Pancreas (tissue), 10 donors: ENCODE results near the gene DGKD. TPM values are rescaled to one million over a fixed set of nuclear protein-coding genes. Genes with fewer than 3 reads are reported as not detected.

Experiments
- ATAC-seq, 4 donors: fragments of 200-7000 bp; cut with Tn5 transposase; one replicate each; pipeline versions ENCODE4 v1.8.0 to v1.9.1; 2020; ENCODE audit warnings: mild to moderate bottlenecking in 4 of 4, moderate library complexity in 4 of 4
- DNase-seq, 6 donors: peaks; one replicate each; pipeline ENCODE4 v3.0.0-alpha.2; 2020
- FAIRE-seq: peaks from 2 replicates; lab custom pipeline; 2012; peaks lifted over from hg19 to GRCh38; lab: Jason Lieb, UNC
- H3K27ac ChIP-seq, 4 donors: fragments of 200-600 bp; sonication (generic); 1 replicate in 3 of 4; 2 replicates in 1 of 4; pipeline versions ENCODE4 v1.5.0 to v1.8.0; 2020
- H3K27me3 ChIP-seq, 4 donors: fragments of 200-600 bp; one replicate each; pipeline ENCODE4 v1.8.0; 2021
- H3K36me3 ChIP-seq, 3 donors: fragments of 200-600 bp; sonication (generic) in 1 of 3; one replicate each; pipeline versions ENCODE4 v1.5.0 to v1.8.0; 2020 to 2021
- H3K4me1 ChIP-seq, 3 donors: fragments of 200-600 bp; one replicate each; pipeline ENCODE4 v1.8.0; 2021
- H3K4me3 ChIP-seq, 4 donors: fragments of 200-600 bp; sonication (generic) in 2 of 4; one replicate each; pipeline versions ENCODE4 v1.5.0 to v1.8.0; 2020 to 2021
- H3K9me3 ChIP-seq, 4 donors: fragments of 200-600 bp; one replicate each; pipeline ENCODE4 v1.8.0; 2021
- WGBS, 2 donors: extraction: QIAGEN DNeasy Blood & Tissue Kit; methylation state at CpG; one replicate each; pipeline ENCODE4 v1.1.7; 2013; 5-methylcytosine and 5-hydroxymethylcytosine counted together
- intact Hi-C, 3 donors: fragments of 100-400 bp; cut with DNase I; formaldehyde crosslinking; loops; one replicate each; pipeline versions ENCODE4 v1.11.1 to v1.14.2; 2022
- polyA plus RNA-seq, 2 donors: library from polyadenylated mRNA; stranded (reverse); fragments of 200-250 nt; gene quantifications; one replicate each; pipeline ENCODE4 v1.2.3, GENCODE V29; 2013
- total RNA-seq, 6 donors: library from RNA; stranded (reverse); fragmentation: NEBNext Ultra II Directional in 4 of 6; extraction: Animal tissue kit (Norgen Biotek cat#: 25700) in 4 of 6; gene quantifications; one replicate each; pipeline versions ENCODE4 v1.2.1 to v1.2.4, GENCODE V29; 2021 to 2023
- TF ChIP-seq, protein P1 (sequence below), 4 donors: fragments of 200-600 bp; sonication (generic) in 3 of 4; IDR thresholded peaks; one replicate each; pipeline versions ENCODE4 v1.5.0 to v1.8.0; 2021; ENCODE audit warnings: antibody characterized with exemption in 4 of 4
- donor health status: healthy with polysubstance abuse.
- donor health status: DM: no; HTN: no; CAD: no; lungs with moderate emphysema.
- donor health status: DM: no; HTN: no; CAD: no.
- donor health status: control.
- donor health status: control.
- donor health status: Bipolar disorder and iron deficiency.
- donor health status: DM: yes; HTN: yes; CAD: no.
- donor health status: DM: no; HTN: no; CAD: no.
- donor health status: DM: no; HTN: no; CAD: no.
- donor health status: DM: yes; HTN: yes; CAD: no.

Gene DGKD
- total and polyA plus RNA-seq, 8 donors, result 6.7 to 16.3 (median 8.9) TPM

GRCh38 chr2:233462202-233462785 lies 108.0 kb downstream of the DGKD start:
- intact Hi-C loops, result no loop called here
- peak in 1 of 6 donors; percentile 49 for DNase-seq
- Histone ChIP-seq H3K4me3 (no peak overlapping the region), H3K4me1 (no peaks in the 10 kb centered on the region), H3K27ac (no peak overlapping the region), H3K36me3 (no peaks in the 10 kb centered on the region), H3K9me3 (no peaks in the 10 kb centered on the region), H3K27me3 (no peaks in the 10 kb centered on the region)
- TF ChIP-seq, protein P1, sequence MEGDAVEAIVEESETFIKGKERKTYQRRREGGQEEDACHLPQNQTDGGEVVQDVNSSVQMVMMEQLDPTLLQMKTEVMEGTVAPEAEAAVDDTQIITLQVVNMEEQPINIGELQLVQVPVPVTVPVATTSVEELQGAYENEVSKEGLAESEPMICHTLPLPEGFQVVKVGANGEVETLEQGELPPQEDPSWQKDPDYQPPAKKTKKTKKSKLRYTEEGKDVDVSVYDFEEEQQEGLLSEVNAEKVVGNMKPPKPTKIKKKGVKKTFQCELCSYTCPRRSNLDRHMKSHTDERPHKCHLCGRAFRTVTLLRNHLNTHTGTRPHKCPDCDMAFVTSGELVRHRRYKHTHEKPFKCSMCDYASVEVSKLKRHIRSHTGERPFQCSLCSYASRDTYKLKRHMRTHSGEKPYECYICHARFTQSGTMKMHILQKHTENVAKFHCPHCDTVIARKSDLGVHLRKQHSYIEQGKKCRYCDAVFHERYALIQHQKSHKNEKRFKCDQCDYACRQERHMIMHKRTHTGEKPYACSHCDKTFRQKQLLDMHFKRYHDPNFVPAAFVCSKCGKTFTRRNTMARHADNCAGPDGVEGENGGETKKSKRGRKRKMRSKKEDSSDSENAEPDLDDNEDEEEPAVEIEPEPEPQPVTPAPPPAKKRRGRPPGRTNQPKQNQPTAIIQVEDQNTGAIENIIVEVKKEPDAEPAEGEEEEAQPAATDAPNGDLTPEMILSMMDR (IDR thresholded peaks at IDR 0.05), result no peak
- 92 to 94% methylated on average over 25 of the region's 25 CpGs for WGBS, 2 donors
- ATAC-seq, result no peak
- FAIRE-seq, result no peak

DNA sequence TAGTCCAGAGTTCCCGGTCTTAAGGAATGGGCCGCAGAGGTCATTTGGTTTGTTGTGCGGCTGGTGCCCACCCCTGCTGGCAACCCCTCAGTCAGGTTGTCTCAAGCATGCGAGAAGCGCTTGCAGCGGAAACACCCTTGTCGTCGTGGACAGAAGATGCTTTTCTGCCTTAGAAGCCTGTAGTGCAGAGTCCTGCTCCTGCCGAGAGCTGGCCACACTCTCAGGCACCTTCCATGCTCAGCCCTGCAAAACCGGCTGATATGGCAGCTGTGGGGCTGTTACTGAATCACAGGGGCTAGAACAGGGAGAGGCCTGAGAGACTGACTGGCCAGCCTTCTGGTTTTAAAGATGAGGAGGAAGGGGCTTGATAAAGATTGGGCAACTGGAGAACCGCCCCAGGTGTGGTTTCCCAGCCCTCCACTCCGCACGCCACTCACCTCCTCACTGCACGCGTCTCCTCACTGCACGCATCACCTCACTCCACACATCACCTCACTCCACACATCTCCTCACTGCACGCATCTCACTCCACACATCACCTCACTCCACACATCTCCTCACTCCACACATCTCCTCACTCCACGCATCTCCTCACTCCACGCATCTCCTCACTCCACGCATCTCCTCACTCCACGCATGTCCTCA lies 108.7 kb downstream of the DGKD start:
- FAIRE-seq, result no peak
- TF ChIP-seq, protein P1 (IDR thresholded peaks at IDR 0.05), result no peak
- Histone ChIP-seq H3K36me3 (no peaks in the 10 kb centered on the region), H3K27ac (no peak overlapping the region), H3K4me1 (no peaks in the 10 kb centered on the region), H3K4me3 (no peak overlapping the region), H3K27me3 (no peaks in the 10 kb centered on the region), H3K9me3 (no peaks in the 10 kb centered on the region)
- peak in 1 of 6 donors; percentile 44 for DNase-seq
- 92 to 96% methylated on average over 21 of the region's 21 CpGs for WGBS, 2 donors
- intact Hi-C loops, result no loop called here
- no peak for ATAC-seq

- Histone ChIP-seq H3K4me3 (no peak overlapping the region), H3K36me3 (no peaks in the 10 kb centered on the region), H3K4me1 (no peaks in the 10 kb centered on the region), H3K9me3 (no peaks in the 10 kb centered on the region), H3K27me3 (no peaks in the 10 kb centered on the region), H3K27ac (no peak overlapping the region)
- no peak for DNase-seq
- intact Hi-C loops, result no loop called here
- ATAC-seq, result no peak
- WGBS, 2 donors, result 93 to 97% methylated on average over 16 of the region's 16 CpGs
- FAIRE-seq, result no peak
- TF ChIP-seq, protein P1 (IDR thresholded peaks at IDR 0.05), result no peak
Measured at GRCh38 chr2:233463586-233463985, 109.3 kb downstream of the DGKD start.

DNA sequence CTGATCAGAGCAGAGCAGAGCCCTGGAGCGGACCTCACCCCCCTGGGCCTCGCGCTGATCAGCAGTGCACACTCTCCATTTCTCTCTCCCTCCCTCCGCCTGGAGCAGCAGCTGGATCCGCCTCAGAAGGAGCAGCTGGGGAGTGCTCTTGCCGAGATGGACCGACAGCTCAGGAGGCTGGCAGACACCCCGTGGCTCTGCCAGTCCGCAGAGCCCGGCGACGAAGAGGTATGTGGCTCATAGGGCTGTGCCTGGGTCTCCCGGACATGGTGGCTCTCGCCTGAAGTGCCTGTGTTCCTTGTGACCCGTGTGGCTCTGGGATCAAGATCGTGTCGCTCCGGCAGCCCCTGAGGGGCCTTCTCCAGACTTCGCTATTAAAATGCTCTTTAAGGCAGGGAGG lies 109.8 kb downstream of the DGKD start:
- TF ChIP-seq, protein P1 (IDR thresholded peaks at IDR 0.05), result no peak
- Histone ChIP-seq H3K27ac (no peak overlapping the region), H3K4me1 (no peaks in the 10 kb centered on the region), H3K9me3 (no peaks in the 10 kb centered on the region), H3K27me3 (no peaks in the 10 kb centered on the region), H3K4me3 (no peak overlapping the region), H3K36me3 (no peaks in the 10 kb centered on the region)
- 92 to 93% methylated on average over 19 of the region's 19 CpGs for WGBS, 2 donors
- intact Hi-C loops, result no loop called here
- no peak for FAIRE-seq
- ATAC-seq, result no peak
- DNase-seq, result peak in 1 of 6 donors; percentile 35
